ENCODE results near the gene FAM32A.

GRCh38 chr19:16218851-16219250 is 33.6 kb downstream of the FAM32A start:
- no peak for TF ChIP-seq POLR2A (IDR thresholded peaks at IDR 0.05; ENCODE audit: control extremely low read depth in 1 of 2, low read depth in 2 of 2, low read length in 2 of 2)
- no peak for TF ChIP-seq CTCF (IDR thresholded peaks at IDR 0.05; ENCODE audit: control extremely low read depth in 1 of 3, insufficient read depth in 1 of 3, low read depth in 1 of 3, low read length in 3 of 3)
- TF ChIP-seq POLR2AphosphoS5 (IDR thresholded peaks at IDR 0.05; ENCODE audit: low read depth, low read length) = no peak
- no peak for TF ChIP-seq CHD1 (IDR thresholded peaks at IDR 0.05; ENCODE audit: low read depth, low read length)
- no peak for TF ChIP-seq TBP (IDR thresholded peaks at IDR 0.05; ENCODE audit: low read depth, low read length)
- no peak for TF ChIP-seq GABPA (IDR thresholded peaks at IDR 0.05; ENCODE audit: borderline replicate concordance, insufficient read depth, low read length)
- TF ChIP-seq MAFK (IDR thresholded peaks at IDR 0.05; ENCODE audit: low read depth, low read length) = no peak
- TF ChIP-seq MAX (IDR thresholded peaks at IDR 0.05) = no peak

Data from H1 (cell line).